KMS-11 (cell line): ENCODE data around the gene SFRP4.

Source experiments
- H2AFZ ChIP-seq: fragments of 200-600 bp; sonication (generic); 2 replicates; pipeline ENCODE4 v1.6.1; 2016; ENCODE audit warnings: antibody characterized with exemption, mixed run types, low read depth
- H3K27ac ChIP-seq: fragments of 200-600 bp; sonication (generic); 2 replicates; pipeline ENCODE4 v1.6.1; 2016; ENCODE audit warnings: mild to moderate bottlenecking, mixed run types
- H3K27me3 ChIP-seq: fragments of 200-600 bp; sonication (generic); 2 replicates; pipeline ENCODE4 v1.6.1; 2017; ENCODE audit warnings: mild to moderate bottlenecking, low read depth, mixed run types, moderate library complexity; ENCODE audit not compliant: insufficient read depth
- H3K36me3 ChIP-seq: fragments of 200-600 bp; sonication (generic); 2 replicates; pipeline ENCODE4 v1.6.1; 2017; ENCODE audit warnings: mild to moderate bottlenecking, mixed run types; ENCODE audit not compliant: insufficient read depth
- H3K4me1 ChIP-seq: fragments of 200-600 bp; sonication (generic); 2 replicates; pipeline ENCODE4 v1.6.1; 2016; ENCODE audit warnings: mild to moderate bottlenecking, low read depth, mixed run types; ENCODE audit not compliant: poor library complexity, severe bottlenecking
- H3K4me2 ChIP-seq: fragments of 200-600 bp; sonication (generic); 2 replicates; pipeline ENCODE4 v1.7.0; 2016; ENCODE audit warnings: mild to moderate bottlenecking, mixed run types
- H3K4me3 ChIP-seq: fragments of 200-600 bp; sonication (generic); IDR thresholded peaks from 2 replicates; pipeline ENCODE4 v1.6.1; 2017; ENCODE audit warnings: low read depth, low read length, mixed read lengths; ENCODE audit not compliant: insufficient read depth
- H3K79me2 ChIP-seq: fragments of 200-600 bp; sonication (generic); 2 replicates; pipeline ENCODE4 v1.6.1; 2016; ENCODE audit warnings: low read depth, mixed run types; ENCODE audit not compliant: insufficient read depth
- H3K9ac ChIP-seq: fragments of 200-600 bp; sonication (generic); 2 replicates; pipeline ENCODE4 v1.6.1; 2016; ENCODE audit warnings: mild to moderate bottlenecking, mixed run types
- H4K20me1 ChIP-seq: fragments of 200-600 bp; sonication (generic); 2 replicates; pipeline ENCODE4 v1.6.1; 2016; ENCODE audit warnings: mild to moderate bottlenecking, mixed run types; ENCODE audit not compliant: insufficient read depth
- TF ChIP-seq, protein P1 (sequence below): fragments of 200-600 bp; sonication (generic); conservative IDR thresholded peaks from 2 replicates; pipeline ENCODE4 v1.6.1; 2017; ENCODE audit warnings: low read depth, mild to moderate bottlenecking, antibody characterized with exemption, low read length, moderate library complexity, mixed read lengths

Gene SFRP4

DNA sequence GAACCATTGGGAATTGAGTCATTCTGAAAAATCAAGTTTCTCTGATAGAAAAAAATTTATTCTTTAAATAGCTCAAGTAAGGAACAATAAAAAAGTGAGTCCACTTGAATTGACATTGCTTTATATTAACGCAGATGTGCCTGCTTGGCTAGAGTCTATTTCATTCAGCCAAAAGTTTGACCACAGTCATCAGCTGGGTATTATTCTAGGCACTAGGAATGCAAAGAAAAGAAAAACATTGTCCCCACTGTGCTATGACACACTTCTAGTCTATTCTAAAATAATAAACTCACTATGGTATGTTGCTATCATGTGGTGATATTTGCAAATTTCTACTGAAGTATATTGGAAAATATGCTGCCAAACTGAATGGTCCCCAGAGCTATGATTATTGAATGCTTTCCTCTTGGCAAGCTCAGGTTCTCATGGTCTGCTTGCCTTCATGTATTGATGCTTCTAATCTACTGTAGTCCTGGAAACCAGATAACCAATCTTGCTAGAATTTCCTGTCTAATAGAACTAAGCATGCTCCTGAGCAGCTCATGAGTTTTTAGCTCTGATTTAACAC lies 8.3 kb downstream of the SFRP4 start:
- H3K4me2 ChIP-seq, result no peak overlapping the region
- peaks cover 11% of the 10 kb centered on the region for H3K4me1 ChIP-seq
- H3K27me3 ChIP-seq, result no peaks in the 10 kb centered on the region
- H3K36me3 ChIP-seq, result no peaks in the 10 kb centered on the region
- H3K4me3 ChIP-seq, result no peak overlapping the region
- TF ChIP-seq, protein P1, sequence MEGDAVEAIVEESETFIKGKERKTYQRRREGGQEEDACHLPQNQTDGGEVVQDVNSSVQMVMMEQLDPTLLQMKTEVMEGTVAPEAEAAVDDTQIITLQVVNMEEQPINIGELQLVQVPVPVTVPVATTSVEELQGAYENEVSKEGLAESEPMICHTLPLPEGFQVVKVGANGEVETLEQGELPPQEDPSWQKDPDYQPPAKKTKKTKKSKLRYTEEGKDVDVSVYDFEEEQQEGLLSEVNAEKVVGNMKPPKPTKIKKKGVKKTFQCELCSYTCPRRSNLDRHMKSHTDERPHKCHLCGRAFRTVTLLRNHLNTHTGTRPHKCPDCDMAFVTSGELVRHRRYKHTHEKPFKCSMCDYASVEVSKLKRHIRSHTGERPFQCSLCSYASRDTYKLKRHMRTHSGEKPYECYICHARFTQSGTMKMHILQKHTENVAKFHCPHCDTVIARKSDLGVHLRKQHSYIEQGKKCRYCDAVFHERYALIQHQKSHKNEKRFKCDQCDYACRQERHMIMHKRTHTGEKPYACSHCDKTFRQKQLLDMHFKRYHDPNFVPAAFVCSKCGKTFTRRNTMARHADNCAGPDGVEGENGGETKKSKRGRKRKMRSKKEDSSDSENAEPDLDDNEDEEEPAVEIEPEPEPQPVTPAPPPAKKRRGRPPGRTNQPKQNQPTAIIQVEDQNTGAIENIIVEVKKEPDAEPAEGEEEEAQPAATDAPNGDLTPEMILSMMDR, result no peak
- no peak overlapping the region for H3K9ac ChIP-seq
- no peak overlapping the region for H3K27ac ChIP-seq
- no peaks in the 10 kb centered on the region for H3K79me2 ChIP-seq
- no peak overlapping the region for H2AFZ ChIP-seq
- no peaks in the 10 kb centered on the region for H4K20me1 ChIP-seq

DNA sequence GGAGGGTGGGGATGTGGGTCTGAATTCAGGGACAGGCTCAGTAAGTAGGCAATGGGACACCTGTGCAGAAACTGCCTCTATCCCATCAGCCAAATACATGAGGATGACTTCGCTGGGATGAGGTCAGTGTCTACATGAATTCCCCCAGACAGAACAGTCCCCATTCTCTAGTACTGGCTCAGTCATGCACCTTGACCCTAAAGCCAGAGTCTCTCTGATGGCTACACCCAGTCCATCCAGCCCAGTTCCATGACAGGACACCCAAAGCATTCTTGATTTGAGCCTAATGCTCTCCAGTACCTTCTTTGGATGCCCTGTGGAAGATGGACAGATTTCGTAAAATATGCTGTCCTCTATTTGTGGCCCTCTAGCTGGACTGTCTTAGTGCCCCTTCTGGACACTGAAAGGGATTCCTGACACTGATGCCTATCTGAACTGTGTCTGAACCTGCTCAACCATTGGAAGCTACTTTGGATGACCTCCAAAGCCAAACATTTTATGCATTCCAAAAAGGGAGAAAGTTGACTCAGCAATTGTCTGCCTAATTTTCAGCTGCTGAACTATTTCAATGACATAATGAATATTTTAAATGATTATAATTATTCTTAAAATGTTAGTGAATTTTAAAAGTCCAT lies 14.6 kb downstream of the SFRP4 start:
- H3K4me3 ChIP-seq, result no peak overlapping the region
- peaks cover 3% of the 10 kb centered on the region for H3K4me1 ChIP-seq
- H3K9ac ChIP-seq, result no peak overlapping the region
- no peaks in the 10 kb centered on the region for H4K20me1 ChIP-seq
- no peaks in the 10 kb centered on the region for H3K27me3 ChIP-seq
- H3K27ac ChIP-seq, result no peak overlapping the region
- no peaks in the 10 kb centered on the region for H3K79me2 ChIP-seq
- TF ChIP-seq, protein P1, result no peak
- H2AFZ ChIP-seq, result no peak overlapping the region
- no peaks in the 10 kb centered on the region for H3K36me3 ChIP-seq
- no peak overlapping the region for H3K4me2 ChIP-seq

DNA sequence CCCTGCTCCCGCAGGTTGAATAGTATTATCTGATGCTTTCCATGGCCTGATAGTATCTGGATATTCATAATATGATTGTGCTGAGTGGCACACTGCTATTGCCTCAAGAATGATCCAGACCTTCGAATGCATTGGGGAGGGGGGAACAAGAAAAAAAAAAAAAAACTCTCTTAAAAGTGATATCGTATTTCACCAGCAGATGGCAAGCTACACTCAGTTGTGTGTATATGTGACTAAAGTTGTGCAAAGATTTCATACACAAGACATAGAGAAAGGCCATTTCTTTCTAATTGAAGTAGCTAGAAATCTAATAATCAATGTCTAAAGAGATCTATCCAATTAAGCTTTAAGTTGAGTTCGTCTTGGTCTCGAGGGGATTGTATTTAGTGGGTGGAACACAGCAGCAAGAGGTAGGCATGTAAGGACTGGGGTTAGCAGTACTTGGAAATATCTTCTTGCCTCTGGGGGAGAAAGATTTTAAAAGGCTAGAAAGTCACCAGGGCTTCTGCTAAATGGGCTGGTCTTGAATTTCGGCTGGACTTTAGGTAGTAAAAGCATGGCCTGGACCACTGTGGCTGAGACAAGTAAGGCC lies 15.3 kb downstream of the SFRP4 start:
- no peak overlapping the region for H3K9ac ChIP-seq
- H3K4me3 ChIP-seq, result no peak overlapping the region
- TF ChIP-seq, protein P1, result peak; percentile 92
- no peak overlapping the region for H3K27ac ChIP-seq
- no peaks in the 10 kb centered on the region for H3K27me3 ChIP-seq
- peaks cover 3% of the 10 kb centered on the region for H3K4me1 ChIP-seq
- H4K20me1 ChIP-seq, result no peaks in the 10 kb centered on the region
- H3K4me2 ChIP-seq, result no peak overlapping the region
- no peaks in the 10 kb centered on the region for H3K79me2 ChIP-seq
- no peaks in the 10 kb centered on the region for H3K36me3 ChIP-seq
- H2AFZ ChIP-seq, result no peak overlapping the region

DNA sequence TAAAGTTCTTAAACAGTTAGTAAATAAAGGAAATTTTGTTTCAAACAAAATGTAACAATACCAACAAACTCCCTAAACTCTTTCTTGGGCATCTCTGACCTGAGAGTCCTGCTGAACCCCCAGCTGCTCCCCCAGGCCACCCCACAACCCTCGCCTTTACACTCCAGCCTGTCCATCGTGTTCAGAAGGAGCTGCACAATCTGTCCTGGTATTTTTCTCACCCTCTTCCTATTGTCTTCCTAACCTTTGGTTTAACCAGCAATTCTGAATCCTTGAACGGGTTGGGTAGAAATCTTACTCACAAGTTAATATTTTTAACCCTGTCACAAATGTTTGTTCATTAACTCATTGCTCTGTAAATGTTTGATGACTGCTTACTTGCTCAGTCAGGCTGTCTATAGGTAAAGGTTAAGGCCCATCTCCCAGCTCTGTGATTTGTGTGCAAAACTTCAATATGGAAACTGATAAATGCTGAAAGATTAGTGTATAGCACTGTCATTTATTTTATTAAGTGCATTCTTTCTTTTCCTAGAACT lies 16.8 kb downstream of the SFRP4 start:
- TF ChIP-seq, protein P1, result no peak
- Histone ChIP-seq H3K9ac (no peak overlapping the region), H3K4me3 (no peak overlapping the region), H3K27ac (no peak overlapping the region), H4K20me1 (no peaks in the 10 kb centered on the region), H3K4me2 (no peak overlapping the region), H3K79me2 (no peaks in the 10 kb centered on the region), H3K4me1 (peaks cover 3% of the 10 kb centered on the region), H3K36me3 (no peaks in the 10 kb centered on the region), H2AFZ (no peak overlapping the region), H3K27me3 (no peaks in the 10 kb centered on the region)
